Liver (tissue), 9 donors: ENCODE data around the gene SELENOS. TPM values are rescaled to one million over a fixed set of nuclear protein-coding genes. Genes with fewer than 3 reads are reported as not detected.

Experiments
- DNase-seq: peaks from one replicate; pipeline ENCODE4 v3.0.0-alpha.2; 2017; ENCODE audit warnings: low spot score
- H3K27ac ChIP-seq, 2 donors: one replicate each; pipeline ENCODE4 v1.7.0; 2013; ENCODE audit warnings: inconsistent platforms in 2 of 2, low read length in 2 of 2, control low read depth in 1 of 2, low read depth in 1 of 2, mild to moderate bottlenecking in 1 of 2
- H3K27me3 ChIP-seq, 4 donors: one replicate each; pipeline versions ENCODE4 v1.6.1 to v1.7.0; 2013; ENCODE audit warnings: low read length in 3 of 4, inconsistent platforms in 1 of 4, mild to moderate bottlenecking in 1 of 4, moderate library complexity in 1 of 4; ENCODE audit not compliant: control insufficient read depth in 4 of 4, insufficient read depth in 4 of 4
- H3K36me3 ChIP-seq, 4 donors: one replicate each; pipeline versions ENCODE4 v1.6.1 to v1.7.0; 2013; ENCODE audit warnings: low read length in 3 of 4, mild to moderate bottlenecking in 3 of 4, low read depth in 1 of 4, moderate library complexity in 1 of 4; ENCODE audit not compliant: control insufficient read depth in 4 of 4, insufficient read depth in 3 of 4
- H3K4me1 ChIP-seq, 4 donors: one replicate each; pipeline versions ENCODE4 v1.6.1 to v1.7.0; 2013; ENCODE audit warnings: low read length in 3 of 4, mild to moderate bottlenecking in 3 of 4, moderate library complexity in 1 of 4; ENCODE audit not compliant: control insufficient read depth in 4 of 4, insufficient read depth in 4 of 4
- H3K4me3 ChIP-seq, 3 donors: one replicate each; pipeline versions ENCODE4 v1.6.1 to v1.7.0; 2013; ENCODE audit warnings: low read length in 3 of 3, control low read depth in 1 of 3, low read depth in 1 of 3, mild to moderate bottlenecking in 1 of 3
- H3K9ac ChIP-seq, 2 donors: one replicate each; pipeline ENCODE4 v1.7.0; 2013; ENCODE audit warnings: low read length in 2 of 2, mild to moderate bottlenecking in 2 of 2, moderate library complexity in 2 of 2, control low read depth in 1 of 2, low read depth in 1 of 2
- H3K9me3 ChIP-seq, 4 donors: one replicate each; pipeline versions ENCODE4 v1.6.1 to v1.7.0; 2013; ENCODE audit warnings: low read length in 3 of 4; ENCODE audit not compliant: control insufficient read depth in 4 of 4
- EGR1 ChIP-seq, 2 donors: IDR thresholded peaks; 2 replicates each; pipeline ENCODE4 v1.6.1; 2016 to 2018; ENCODE audit warnings: antibody characterized with exemption in 2 of 2, low read depth in 2 of 2
- FOXA1 ChIP-seq: IDR thresholded peaks from 2 replicates; pipeline ENCODE4 v1.6.1; 2016; ENCODE audit warnings: antibody characterized with exemption
- FOXA2 ChIP-seq: IDR thresholded peaks from 2 replicates; pipeline ENCODE4 v1.6.1; 2016; ENCODE audit warnings: antibody characterized with exemption
- GABPA ChIP-seq, 2 donors: IDR thresholded peaks in 1 of 2; conservative IDR thresholded peaks in 1 of 2; 2 replicates each; pipeline ENCODE4 v1.6.1; 2016; ENCODE audit warnings: antibody characterized with exemption in 2 of 2, mild to moderate bottlenecking in 1 of 2, moderate library complexity in 1 of 2
- HNF4A ChIP-seq, 2 donors: conservative IDR thresholded peaks; 2 replicates each; pipeline ENCODE4 v1.6.1; 2016; ENCODE audit warnings: antibody characterized with exemption in 2 of 2, mild to moderate bottlenecking in 2 of 2
- HNF4G ChIP-seq: IDR thresholded peaks from 2 replicates; pipeline ENCODE4 v1.6.1; 2016; ENCODE audit warnings: antibody characterized with exemption
- JUND ChIP-seq, 2 donors: IDR thresholded peaks; 2 replicates each; pipeline ENCODE4 v1.6.1; 2016; ENCODE audit warnings: antibody characterized with exemption in 2 of 2
- RAD21 ChIP-seq, 2 donors: IDR thresholded peaks; 2 replicates each; pipeline ENCODE4 v1.6.1; 2016; ENCODE audit warnings: antibody characterized with exemption in 2 of 2, mild to moderate bottlenecking in 2 of 2
- RXRA ChIP-seq, 2 donors: IDR thresholded peaks; 2 replicates each; pipeline ENCODE4 v1.6.1; 2017 to 2018; ENCODE audit warnings: antibody characterized with exemption in 2 of 2, mild to moderate bottlenecking in 1 of 2
- SP1 ChIP-seq: IDR thresholded peaks from 2 replicates; pipeline ENCODE4 v1.6.1; 2018; ENCODE audit warnings: antibody characterized with exemption, mild to moderate bottlenecking
- TAF1 ChIP-seq: conservative IDR thresholded peaks from 2 replicates; pipeline ENCODE4 v1.6.1; 2016; ENCODE audit warnings: antibody characterized with exemption, mild to moderate bottlenecking
- YY1 ChIP-seq: IDR thresholded peaks from 2 replicates; pipeline ENCODE4 v1.6.1; 2016; ENCODE audit warnings: antibody characterized with exemption, mild to moderate bottlenecking
- WGBS: extraction: QIAGEN DNeasy Blood & Tissue Kit; methylation state at CpG from one replicate; pipeline ENCODE4 v1.1.7; 2013; 5-methylcytosine and 5-hydroxymethylcytosine counted together
- polyA plus RNA-seq, 2 donors: library from polyadenylated mRNA; stranded (reverse) in 1 of 2; unstranded in 1 of 2; fragments of 200-250 nt in 1 of 2; fragments of >200 nt in 1 of 2; fragmentation: Nextera tagmentation in 1 of 2; extraction: Ambion mirVana in 1 of 2; gene quantifications; one replicate each; pipeline versions ENCODE4 v1.2.1 to v1.2.3, GENCODE V29; 2013 to 2015
- total RNA-seq, 2 donors: library from RNA; depleted of rRNA; stranded (reverse); fragments of >200 nt; gene quantifications; one replicate each; pipeline ENCODE4 v1.2.3, GENCODE V29; 2014
- TF ChIP-seq, protein P1 (sequence below): IDR thresholded peaks from 2 replicates; pipeline ENCODE4 v1.6.1; 2016; ENCODE audit warnings: antibody characterized with exemption
- TF ChIP-seq, protein P2 (sequence below): IDR thresholded peaks from 2 replicates; pipeline ENCODE4 v1.6.1; 2016; ENCODE audit warnings: antibody characterized with exemption, mild to moderate bottlenecking
- TF ChIP-seq, protein P3 (sequence below): IDR thresholded peaks from 2 replicates; pipeline ENCODE4 v1.6.1; 2016; ENCODE audit warnings: antibody characterized with exemption
- TF ChIP-seq, protein P4 (sequence below): fragments of 150-350 bp; IDR thresholded peaks from 2 replicates; pipeline ENCODE4 v1.5.1; 2017; ENCODE audit warnings: improper control_type of control experiment, low read depth, low read length; ENCODE audit not compliant: missing input control
- TF ChIP-seq, protein P5 (sequence below): IDR thresholded peaks from 2 replicates; pipeline ENCODE4 v1.6.1; 2016; ENCODE audit warnings: antibody characterized with exemption
- donor health status: healthy.
- donor health status: healthy.
- donor health status: healthy.
- donor health status: healthy.
- donor health status: healthy.

SELENOS gene
- total and polyA plus RNA-seq, 4 donors: 25.8 to 71.1 (median 65.8) TPM

DNA sequence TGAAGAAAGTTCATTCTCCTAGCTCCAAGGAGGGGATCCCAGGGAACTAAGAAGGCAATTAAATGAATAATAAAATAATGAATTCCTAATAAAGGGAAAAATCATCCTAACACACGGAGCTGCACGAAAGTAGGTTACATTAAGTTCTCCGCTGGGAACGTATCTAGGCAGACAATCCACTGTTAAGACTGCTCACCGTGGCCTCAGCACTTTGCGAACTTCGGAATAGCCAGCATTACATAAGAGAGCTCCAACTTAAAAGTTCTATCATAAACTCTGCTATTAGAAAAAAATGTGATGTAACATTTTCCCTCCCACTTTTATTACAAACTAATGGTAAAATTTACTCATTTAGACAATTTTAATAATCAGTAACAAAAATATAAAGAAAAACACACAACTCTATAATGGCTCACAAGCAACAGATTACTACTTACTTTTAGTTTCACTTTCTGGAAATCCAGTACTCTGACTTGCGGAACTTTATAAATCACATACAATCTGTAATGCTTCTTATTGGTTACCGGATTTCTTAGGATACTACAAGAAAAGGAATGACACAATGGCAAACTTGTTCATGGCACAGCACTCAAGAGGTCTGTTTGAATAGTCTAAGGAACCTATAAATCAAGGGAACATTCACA is 9.3 kb upstream of the SELENOS start:
- H3K4me1 ChIP-seq: peaks cover 0 to 15% (median 7%) of the 10 kb centered on the region in 4 donors
- no peaks in the 10 kb centered on the region for H3K27me3 ChIP-seq
- peak overlapping the region; percentile 5 to 30 for H3K27ac ChIP-seq
- peaks cover 7 to 35% (median 24%) of the 10 kb centered on the region in 4 donors for H3K36me3 ChIP-seq
- H3K9ac ChIP-seq: peak overlapping the region in 1 of 2 donors; percentile 21
- WGBS: 35% methylated on average over 9 of the region's 9 CpGs
- DNase-seq: no peak
- peak; percentile 13 for TF ChIP-seq YY1
- TF ChIP-seq, protein P1, sequence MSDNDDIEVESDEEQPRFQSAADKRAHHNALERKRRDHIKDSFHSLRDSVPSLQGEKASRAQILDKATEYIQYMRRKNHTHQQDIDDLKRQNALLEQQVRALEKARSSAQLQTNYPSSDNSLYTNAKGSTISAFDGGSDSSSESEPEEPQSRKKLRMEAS: no peak
- H3K9me3 ChIP-seq: no peaks in the 10 kb centered on the region
- H3K4me3 ChIP-seq: peak overlapping the region; percentile 11 to 33 (median 23)

DNA sequence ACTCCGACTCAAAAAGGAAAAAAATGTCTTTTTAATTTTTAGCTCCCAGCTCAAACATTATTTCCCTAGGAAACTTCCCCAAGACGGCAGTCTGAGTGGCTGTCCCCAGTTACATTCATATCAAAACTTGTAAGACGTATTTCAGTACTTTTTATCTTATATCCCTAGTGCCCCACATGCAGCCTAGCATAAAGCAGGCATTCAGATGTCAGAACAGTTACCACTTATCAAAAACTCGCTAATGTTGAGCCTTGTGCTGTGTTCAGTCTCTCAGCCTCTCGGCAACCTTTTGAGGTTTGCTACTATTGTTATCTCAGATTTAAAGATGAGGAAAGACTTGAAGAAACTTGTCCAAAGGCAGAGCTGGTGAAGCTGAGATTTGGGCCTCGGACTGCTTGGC is 6.6 kb upstream of the SELENOS start:
- Histone ChIP-seq H3K9me3 (no peaks in the 10 kb centered on the region), H3K27ac (no peak overlapping the region), H3K4me3 (no peak overlapping the region), H3K36me3 (peaks cover 7 to 39% (median 27%) of the 10 kb centered on the region in 4 donors), H3K4me1 (peaks cover 2 to 23% (median 17%) of the 10 kb centered on the region in 4 donors), H3K9ac (no peak overlapping the region), H3K27me3 (no peaks in the 10 kb centered on the region)
- DNase-seq: no peak
- WGBS: 84% methylated on average over 6 of the region's 6 CpGs
- TF ChIP-seq, protein P2, sequence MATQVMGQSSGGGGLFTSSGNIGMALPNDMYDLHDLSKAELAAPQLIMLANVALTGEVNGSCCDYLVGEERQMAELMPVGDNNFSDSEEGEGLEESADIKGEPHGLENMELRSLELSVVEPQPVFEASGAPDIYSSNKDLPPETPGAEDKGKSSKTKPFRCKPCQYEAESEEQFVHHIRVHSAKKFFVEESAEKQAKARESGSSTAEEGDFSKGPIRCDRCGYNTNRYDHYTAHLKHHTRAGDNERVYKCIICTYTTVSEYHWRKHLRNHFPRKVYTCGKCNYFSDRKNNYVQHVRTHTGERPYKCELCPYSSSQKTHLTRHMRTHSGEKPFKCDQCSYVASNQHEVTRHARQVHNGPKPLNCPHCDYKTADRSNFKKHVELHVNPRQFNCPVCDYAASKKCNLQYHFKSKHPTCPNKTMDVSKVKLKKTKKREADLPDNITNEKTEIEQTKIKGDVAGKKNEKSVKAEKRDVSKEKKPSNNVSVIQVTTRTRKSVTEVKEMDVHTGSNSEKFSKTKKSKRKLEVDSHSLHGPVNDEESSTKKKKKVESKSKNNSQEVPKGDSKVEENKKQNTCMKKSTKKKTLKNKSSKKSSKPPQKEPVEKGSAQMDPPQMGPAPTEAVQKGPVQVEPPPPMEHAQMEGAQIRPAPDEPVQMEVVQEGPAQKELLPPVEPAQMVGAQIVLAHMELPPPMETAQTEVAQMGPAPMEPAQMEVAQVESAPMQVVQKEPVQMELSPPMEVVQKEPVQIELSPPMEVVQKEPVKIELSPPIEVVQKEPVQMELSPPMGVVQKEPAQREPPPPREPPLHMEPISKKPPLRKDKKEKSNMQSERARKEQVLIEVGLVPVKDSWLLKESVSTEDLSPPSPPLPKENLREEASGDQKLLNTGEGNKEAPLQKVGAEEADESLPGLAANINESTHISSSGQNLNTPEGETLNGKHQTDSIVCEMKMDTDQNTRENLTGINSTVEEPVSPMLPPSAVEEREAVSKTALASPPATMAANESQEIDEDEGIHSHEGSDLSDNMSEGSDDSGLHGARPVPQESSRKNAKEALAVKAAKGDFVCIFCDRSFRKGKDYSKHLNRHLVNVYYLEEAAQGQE: no peak
- no peak for TF ChIP-seq RAD21 (IDR thresholded peaks at IDR 0.05)
- TF ChIP-seq TAF1: no peak
- no peak for TF ChIP-seq HNF4A (conservative IDR thresholded peaks at IDR 0.05)
- no peak for TF ChIP-seq JUND (IDR thresholded peaks at IDR 0.05)
- no peak for TF ChIP-seq RXRA (IDR thresholded peaks at IDR 0.05)
- TF ChIP-seq, protein P3, sequence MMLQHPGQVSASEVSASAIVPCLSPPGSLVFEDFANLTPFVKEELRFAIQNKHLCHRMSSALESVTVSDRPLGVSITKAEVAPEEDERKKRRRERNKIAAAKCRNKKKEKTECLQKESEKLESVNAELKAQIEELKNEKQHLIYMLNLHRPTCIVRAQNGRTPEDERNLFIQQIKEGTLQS: no peak
- TF ChIP-seq, protein P4, sequence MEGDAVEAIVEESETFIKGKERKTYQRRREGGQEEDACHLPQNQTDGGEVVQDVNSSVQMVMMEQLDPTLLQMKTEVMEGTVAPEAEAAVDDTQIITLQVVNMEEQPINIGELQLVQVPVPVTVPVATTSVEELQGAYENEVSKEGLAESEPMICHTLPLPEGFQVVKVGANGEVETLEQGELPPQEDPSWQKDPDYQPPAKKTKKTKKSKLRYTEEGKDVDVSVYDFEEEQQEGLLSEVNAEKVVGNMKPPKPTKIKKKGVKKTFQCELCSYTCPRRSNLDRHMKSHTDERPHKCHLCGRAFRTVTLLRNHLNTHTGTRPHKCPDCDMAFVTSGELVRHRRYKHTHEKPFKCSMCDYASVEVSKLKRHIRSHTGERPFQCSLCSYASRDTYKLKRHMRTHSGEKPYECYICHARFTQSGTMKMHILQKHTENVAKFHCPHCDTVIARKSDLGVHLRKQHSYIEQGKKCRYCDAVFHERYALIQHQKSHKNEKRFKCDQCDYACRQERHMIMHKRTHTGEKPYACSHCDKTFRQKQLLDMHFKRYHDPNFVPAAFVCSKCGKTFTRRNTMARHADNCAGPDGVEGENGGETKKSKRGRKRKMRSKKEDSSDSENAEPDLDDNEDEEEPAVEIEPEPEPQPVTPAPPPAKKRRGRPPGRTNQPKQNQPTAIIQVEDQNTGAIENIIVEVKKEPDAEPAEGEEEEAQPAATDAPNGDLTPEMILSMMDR: no peak
- no peak for TF ChIP-seq EGR1 (IDR thresholded peaks at IDR 0.05; ENCODE audit: low read depth in 2 of 2)
- TF ChIP-seq, protein P5, sequence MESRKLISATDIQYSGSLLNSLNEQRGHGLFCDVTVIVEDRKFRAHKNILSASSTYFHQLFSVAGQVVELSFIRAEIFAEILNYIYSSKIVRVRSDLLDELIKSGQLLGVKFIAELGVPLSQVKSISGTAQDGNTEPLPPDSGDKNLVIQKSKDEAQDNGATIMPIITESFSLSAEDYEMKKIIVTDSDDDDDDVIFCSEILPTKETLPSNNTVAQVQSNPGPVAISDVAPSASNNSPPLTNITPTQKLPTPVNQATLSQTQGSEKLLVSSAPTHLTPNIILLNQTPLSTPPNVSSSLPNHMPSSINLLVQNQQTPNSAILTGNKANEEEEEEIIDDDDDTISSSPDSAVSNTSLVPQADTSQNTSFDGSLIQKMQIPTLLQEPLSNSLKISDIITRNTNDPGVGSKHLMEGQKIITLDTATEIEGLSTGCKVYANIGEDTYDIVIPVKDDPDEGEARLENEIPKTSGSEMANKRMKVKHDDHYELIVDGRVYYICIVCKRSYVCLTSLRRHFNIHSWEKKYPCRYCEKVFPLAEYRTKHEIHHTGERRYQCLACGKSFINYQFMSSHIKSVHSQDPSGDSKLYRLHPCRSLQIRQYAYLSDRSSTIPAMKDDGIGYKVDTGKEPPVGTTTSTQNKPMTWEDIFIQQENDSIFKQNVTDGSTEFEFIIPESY: no peak
- TF ChIP-seq, protein P1: no peak
- no peak for TF ChIP-seq FOXA1
- no peak for TF ChIP-seq GABPA (IDR thresholded peaks at IDR 0.05 in 1 of 2, conservative IDR thresholded peaks at IDR 0.05 in 1 of 2)
- no peak for TF ChIP-seq FOXA2
- no peak for TF ChIP-seq SP1
- no peak for TF ChIP-seq HNF4G
- TF ChIP-seq YY1: no peak
